Measurements from ENCODE around the gene TNNC1.

The TNNC1 gene

DNA sequence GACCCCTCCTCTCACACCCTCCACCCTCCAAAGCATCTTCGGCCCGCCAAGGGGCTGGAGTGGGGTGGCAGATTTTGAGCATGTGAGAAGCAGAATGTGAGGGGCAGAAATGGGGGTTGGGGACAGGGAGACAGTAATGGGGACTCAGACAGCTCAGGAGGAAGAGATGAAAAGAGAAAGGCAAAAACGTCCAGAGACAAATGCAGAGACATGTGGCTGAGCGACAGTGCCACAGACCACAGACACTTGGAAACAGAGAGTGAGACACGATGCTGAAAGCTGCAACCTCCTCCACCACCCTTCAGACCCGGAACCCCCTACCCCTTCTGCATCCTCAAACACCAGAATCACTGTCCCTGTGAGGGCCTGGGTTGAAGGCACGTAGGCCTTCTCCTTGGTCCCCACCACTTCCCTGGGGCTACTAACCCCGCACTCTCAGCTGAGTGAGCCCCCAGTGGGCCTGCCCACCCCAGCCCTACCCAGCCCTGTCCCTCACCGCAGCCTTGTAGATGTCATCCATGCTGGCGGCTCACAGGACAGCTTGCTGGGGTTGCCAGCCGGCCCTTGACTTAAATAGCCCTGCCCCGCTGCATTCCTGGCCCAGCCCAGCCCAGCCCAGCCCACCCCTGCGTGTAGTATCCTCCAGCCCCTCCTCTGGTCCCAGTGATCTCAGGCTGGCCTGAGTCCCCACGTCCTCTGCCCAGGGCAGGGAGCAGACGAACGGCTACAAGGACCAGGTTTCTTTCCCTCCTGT lies at the start of gene TNNC1:
TSS of gene TNNC1 (minus strand) at position 546 of the 754 bp plus-strand sequence. CDS start at position 520, 26 bp downstream.
- DNase-seq (ENCODE audit: low read depth in 2 of 2): no peak

DNA sequence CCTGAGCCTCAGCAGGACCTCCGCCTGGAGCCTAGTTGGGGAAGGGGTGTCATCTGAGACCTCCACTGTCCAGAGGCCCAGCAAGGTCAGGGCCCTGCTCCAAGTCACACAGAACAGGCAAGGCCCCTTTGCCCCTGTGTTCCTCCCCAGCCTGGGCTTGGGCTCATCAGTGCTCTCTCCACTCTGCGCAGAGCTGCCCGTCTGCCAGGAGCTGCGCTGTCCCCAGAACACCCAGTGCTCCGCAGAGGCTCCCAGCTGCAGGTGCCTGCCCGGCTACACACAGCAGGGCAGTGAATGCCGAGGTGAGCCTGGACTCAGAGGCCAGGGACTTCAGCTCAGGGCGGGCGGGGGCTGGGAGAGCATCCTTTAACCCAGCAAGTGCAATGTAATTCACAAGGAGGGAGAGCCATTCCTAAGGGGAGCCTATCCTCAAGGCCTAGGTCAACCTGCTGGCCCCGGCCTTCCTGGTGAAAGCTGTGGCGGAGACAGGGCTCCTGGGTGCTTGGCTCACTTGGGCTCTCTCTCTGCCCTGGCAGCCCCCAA lies 49.0 kb upstream of the TNNC1 start:
- no peak for DNase-seq (ENCODE audit: low read depth in 2 of 2)

DNA sequence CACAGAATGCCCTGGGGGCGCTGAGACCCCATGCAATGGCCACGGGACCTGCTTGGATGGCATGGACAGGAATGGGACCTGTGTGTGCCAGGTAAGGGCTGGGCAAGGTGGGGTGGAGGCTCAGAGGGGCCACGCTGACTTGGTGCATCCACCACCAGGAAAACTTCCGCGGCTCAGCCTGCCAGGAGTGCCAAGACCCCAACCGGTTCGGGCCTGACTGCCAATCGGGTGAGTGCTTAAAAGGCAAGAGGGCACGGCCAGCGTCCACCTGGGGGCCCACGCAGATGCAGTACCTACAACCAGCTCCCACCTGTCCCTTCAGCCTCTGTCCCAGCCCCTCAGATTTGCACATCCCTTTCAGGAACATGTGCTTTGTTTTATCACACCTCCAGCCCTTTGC lies 48.2 kb upstream of the TNNC1 start:
- no peak for DNase-seq (ENCODE audit: low read depth in 2 of 2)

DNA sequence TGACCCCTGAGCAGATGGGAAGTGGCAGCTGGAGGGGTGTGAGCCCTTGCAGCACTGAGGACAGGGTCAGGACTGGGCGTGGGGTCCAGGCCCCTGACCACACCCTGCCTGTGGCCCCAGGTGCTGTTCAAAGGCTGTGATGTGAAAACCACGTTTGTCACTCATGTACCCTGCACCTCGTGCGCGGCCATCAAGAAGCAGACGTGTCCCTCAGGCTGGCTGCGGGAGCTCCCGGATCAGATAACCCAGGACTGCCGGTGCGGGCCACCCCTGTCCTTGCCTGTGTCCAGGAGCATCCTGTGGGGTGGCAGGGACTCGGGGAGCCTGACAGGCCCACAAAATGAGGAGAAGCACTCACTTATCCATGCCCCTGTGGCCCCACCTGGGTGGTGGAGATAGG lies 47.2 kb upstream of the TNNC1 start:
- no peak for DNase-seq (ENCODE audit: low read depth in 2 of 2)

DNA sequence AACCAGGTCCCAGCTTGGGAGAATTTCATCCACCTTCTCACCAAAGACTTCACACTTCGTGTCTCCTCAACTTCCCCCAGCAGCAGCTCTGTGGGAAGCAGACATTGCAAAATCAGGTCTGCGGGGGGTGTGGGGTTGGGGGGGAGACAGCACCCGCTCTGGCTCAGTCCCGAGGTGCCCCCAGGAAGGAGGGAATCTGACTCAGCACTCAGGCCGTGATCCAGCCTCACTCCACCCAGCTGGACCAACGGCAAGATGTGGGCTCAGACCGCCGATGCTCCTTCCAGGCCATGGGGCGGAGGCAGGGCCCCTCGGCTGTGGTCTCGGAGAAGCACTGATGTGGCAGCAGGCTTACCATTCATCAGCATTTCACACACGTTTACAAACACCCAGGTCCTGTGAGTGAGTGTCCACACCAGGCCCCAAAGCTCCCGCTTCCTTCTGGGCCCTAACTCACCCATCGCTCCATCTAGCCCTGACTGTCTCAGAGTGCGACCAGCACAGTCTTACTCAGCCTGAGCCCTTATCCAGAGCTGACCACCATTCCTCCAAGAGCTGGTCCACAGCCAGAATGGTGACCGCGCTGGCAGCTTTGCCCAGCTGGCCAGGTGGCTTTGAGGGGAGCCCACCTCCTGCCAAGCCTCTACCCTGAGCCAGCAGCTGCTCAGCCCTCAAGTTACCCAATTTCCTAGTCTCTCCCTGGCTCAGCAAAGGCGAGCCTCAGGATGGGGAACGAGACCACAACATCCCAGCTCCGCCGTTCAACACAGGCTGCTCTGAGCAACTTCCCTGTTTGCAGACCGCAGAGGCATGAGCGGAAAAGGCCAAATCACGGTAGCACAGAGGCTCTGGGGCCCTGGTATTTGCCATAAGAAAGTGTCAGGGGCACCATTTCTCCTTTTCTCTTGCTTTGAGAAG lies 44.6 kb upstream of the TNNC1 start:
- DNase-seq (ENCODE audit: low read depth in 2 of 2): no peak

DNA sequence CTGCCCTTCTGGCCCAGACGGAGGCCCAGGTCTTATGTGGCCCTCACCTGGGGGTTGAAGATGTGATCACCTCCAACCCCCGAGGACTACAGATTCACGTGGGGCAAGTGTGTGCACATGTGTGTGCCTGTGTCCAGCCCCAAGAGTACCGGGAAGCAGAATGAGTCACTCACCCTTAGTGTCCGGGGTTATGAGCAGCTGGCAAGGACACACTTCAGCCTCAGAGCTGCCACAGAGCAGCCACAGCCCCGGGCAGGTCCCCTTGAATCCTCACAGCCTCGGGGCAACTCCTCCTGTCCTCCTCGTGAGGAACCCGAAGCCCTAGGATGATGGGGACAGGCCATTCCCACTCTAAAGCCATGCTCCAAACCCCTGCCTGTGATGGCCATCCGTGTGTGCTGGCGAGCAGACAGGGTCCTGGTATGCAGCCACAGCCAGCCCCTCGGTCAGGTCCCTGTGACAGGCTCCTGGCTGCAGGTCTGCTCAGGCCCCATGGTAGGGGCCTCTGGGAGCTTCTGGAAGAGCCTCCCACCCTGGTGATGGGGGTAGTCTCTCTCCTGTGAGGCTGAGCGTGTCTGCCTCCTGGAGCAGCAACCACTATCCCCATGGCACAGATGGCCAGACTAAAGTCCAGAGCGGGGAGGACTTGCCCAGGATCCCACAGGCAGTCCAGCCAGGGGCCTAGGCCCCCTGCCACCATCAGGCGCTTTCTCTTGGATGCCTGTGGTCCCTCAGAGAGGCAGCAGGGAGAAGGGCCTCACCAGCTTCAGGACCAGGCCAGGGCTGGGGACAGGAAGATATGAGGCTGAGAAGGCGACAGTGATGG lies 42.1 kb upstream of the TNNC1 start:
- no peak for DNase-seq (ENCODE audit: low read depth in 2 of 2)

DNA sequence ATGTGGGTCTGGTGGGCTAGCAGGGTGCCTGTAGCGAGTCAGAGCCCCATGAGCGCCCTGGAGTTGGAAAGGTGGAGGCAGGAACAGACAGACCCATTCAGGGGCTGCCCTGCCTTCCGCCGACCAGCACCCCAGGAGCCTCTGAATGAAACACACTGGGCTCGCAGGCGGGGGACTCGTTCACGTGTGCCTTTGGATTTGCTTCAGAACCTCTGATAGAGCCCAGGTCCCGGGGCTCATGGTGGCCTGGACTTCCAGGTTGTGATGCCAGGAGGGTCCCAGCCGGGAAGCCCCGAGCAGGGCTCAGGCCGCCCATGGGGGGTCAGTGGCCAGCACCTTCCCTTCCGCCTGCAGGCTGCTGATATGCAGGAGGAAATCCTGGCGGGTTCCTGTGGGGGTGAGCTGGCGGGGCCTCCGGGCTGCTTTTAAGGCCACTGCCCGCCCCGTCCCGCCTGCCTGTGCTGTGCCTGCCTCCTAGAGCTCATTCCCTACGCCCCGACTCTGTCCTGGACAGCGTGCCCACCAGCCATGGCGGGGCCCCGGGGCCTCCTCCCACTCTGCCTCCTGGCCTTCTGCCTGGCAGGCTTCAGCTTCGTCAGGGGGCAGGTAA lies 41.1 kb upstream of the TNNC1 start, which contains the start of gene STAB1:
TSS of gene STAB1 (plus strand) at position 453 of the 610 bp plus-strand sequence. CDS start at position 529, 76 bp downstream.
- no peak for DNase-seq (ENCODE audit: low read depth in 2 of 2)

DNA sequence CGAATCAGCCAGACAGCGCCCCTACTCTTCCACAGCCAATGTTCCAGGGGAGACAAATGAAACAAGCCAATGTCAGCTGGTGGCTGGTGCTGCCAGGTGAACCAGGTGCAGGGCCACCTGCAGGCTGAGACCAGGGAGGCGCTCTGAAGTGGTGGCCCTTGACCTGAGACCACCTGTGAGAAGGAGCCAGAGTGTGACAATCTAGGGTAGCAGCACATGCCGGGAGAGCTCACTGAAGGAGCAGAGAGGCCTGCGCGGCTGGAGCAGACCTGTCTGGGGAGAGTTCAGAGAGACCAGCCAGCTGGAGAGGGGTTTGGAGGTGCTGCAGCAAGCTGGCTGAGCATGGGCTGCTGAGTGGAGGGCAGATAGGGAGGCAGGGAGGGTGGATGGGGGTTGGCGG lies 40.6 kb upstream of the TNNC1 start:
- no peak for DNase-seq (ENCODE audit: low read depth in 2 of 2)

DNA sequence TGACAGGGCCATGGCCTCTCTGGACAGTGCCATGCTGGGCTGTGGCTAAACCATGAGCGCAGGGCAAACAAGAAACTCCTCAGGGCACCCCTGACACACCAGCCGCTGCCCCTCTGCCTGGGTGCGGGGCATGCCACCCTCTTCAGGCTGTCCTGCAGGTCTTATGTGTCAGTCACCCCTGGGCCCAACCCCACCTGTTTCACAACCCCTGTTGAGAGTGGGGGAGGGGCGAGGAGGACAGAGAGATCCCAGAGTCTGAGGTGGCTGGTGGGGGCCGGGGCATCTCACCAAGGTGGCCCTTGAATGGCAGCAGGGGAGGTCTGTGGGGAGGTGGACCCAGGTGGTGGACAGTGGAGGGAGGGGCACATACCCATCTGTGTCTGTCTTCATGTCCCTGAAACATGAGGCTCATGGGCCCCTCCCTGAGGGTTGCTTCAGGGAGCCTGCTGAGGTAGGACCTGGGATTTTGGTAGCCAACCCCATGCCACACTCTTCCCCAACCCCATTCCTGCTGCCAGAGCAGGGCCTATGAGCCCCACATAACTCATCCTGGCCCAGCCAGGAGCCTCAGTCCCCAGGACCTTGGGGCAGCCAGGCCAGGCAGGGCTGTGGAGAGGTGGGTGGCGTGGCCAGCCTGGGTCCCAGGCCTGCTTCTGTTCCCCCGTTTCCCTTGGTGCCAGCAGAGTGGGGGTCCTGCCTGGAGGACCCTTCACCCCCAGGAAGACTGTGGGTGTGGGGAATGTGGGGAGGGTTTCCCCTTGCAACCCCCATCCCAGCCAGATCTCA lies 39.6 kb upstream of the TNNC1 start:
- DNase-seq (ENCODE audit: low read depth in 2 of 2): no peak

DNA sequence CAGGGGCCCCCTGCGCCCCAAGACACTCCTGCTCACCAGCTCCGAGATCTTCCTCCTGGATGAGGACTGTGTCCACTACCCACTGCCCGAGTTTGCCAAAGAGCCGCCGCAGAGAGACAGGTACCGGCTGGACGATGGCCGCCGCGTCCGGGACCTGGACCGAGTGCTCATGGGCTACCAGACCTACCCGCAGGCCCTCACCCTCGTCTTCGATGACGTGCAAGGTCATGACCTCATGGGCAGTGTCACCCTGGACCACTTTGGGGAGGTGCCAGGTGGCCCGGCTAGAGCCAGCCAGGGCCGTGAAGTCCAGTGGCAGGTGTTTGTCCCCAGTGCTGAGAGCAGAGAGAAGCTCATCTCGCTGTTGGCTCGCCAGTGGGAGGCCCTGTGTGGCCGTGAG lies 38.2 kb upstream of the TNNC1 start:
- no peak for DNase-seq (ENCODE audit: low read depth in 2 of 2)

DNA sequence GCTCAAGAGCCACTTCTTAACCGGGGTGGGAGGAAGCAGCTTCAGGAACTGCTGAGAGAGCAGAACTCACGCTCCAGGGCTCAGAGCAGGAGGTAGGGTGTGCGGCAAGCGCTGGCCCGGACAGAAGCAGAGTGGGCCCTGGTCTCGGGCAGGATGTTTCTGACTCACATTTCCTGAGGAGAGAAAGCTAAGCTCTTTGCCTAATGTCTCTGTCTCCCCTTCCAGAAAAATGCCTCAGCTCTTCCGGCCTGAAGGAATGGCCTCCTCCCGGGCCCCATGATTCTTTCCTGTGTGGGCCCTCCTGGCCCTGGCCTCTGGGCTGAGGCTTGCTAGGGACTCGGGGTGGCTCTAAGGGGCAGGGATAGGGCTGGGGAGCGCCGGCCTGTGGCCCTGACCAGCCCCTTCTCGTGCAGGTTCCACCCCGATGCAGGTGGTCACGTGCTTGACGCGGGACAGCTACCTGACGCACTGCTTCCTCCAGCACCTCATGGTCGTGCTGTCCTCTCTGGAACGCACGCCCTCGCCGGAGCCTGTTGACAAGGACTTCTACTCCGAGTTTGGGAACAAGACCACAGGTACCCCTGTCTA lies 37.2 kb upstream of the TNNC1 start:
- no peak for DNase-seq (ENCODE audit: low read depth in 2 of 2)

DNA sequence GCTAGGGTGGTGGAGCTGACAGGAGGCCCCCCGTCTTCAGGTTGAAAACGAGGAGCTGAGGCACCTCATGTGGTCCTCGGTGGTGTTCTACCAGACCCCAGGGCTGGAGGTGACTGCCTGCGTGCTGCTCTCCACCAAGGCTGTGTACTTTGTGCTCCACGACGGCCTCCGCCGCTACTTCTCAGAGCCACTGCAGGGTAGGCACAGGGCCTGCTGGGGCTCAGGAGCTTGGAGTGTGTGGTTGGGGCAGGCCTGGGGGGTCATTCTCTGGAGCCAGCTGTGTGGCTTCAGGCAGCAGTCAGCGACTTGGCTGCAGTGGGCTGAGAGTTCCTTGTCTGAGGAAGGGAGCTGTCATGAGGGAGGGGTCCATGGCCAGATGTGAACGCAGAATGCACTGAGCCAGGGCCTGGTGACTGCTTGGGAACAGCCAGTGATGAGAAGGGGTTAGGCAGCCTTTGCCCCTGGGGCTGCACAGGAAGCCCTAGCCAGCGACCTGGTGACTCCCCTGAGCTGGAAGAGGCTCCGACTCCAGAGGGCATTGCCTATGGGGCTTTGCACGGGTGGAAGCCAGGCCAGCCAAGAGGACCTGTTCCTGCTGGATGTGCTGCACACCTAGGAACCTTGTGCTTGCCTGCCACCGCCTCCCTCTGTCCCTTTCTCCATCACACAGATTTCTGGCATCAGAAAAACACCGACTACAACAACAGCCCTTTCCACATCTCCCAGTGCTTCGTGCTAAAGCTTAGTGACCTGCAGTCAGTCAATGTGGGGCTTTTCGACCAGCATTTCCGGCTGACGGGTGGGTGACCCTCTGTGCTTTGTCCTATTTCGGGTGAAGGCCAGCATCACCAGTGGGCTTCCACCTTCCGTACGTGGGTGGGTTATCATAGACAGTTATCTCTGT lies 36.4 kb upstream of the TNNC1 start:
- DNase-seq (ENCODE audit: low read depth in 2 of 2): no peak

DNA sequence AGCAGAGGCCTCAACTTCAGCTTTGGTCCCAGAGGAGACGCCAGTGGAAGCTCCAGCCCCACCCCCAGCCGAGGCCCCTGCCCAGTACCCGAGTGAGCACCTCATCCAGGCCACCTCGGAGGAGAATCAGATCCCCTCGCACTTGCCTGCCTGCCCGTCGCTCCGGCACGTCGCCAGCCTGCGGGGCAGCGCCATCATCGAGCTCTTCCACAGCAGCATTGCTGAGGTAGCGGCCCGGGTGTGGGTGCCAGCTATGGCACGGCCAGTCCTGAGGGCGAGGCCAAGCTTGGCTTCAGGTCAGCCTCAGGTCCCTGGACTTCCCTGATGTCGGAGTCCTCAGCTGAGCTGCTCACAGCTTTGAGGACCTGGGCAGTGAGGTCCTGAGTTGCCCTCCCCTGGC lies 35.6 kb upstream of the TNNC1 start:
- no peak for DNase-seq (ENCODE audit: low read depth in 2 of 2)

DNA sequence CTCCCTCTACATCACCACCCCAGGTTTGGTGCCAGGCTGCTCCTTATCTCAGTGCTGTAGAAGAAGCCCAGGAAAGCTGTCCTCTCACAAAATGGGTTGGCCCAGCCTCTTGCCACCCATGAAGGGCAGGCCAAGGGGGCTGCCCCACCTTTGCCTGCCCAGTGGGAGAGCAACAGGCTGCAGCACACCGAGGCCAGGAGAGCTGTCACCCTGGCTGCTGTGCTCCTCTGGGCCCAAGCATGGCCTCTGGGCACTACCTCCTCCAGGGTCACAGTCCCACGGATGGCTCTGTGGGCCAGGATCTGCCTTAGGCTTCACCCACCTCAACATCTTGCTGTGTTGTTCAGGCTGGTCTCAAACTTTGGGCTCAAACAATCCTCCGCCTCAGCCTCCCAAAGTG lies 34.9 kb upstream of the TNNC1 start:
- DNase-seq (ENCODE audit: low read depth in 2 of 2): no peak

DNA sequence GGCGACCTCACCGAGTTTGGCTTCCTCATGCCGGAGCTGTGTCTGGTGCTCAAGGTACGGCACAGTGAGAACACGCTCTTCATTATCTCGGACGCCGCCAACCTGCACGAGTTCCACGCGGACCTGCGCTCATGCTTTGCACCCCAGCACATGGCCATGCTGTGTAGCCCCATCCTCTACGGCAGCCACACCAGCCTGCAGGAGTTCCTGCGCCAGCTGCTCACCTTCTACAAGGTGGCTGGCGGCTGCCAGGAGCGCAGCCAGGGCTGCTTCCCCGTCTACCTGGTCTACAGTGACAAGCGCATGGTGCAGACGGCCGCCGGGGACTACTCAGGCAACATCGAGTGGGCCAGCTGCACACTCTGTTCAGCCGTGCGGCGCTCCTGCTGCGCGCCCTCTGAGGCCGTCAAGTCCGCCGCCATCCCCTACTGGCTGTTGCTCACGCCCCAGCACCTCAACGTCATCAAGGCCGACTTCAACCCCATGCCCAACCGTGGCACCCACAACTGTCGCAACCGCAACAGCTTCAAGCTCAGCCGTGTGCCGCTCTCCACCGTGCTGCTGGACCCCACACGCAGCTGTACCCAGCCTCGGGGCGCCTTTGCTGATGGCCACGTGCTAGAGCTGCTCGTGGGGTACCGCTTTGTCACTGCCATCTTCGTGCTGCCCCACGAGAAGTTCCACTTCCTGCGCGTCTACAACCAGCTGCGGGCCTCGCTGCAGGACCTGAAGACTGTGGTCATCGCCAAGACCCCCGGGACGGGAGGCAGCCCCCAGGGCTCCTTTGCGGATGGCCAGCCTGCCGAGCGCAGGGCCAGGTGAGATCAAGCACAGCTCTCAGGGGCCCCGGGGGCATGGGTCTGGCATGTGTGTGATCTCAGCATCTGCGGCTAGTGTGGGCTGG lies 34.2 kb upstream of the TNNC1 start:
- DNase-seq (ENCODE audit: low read depth in 2 of 2): no peak

DNA sequence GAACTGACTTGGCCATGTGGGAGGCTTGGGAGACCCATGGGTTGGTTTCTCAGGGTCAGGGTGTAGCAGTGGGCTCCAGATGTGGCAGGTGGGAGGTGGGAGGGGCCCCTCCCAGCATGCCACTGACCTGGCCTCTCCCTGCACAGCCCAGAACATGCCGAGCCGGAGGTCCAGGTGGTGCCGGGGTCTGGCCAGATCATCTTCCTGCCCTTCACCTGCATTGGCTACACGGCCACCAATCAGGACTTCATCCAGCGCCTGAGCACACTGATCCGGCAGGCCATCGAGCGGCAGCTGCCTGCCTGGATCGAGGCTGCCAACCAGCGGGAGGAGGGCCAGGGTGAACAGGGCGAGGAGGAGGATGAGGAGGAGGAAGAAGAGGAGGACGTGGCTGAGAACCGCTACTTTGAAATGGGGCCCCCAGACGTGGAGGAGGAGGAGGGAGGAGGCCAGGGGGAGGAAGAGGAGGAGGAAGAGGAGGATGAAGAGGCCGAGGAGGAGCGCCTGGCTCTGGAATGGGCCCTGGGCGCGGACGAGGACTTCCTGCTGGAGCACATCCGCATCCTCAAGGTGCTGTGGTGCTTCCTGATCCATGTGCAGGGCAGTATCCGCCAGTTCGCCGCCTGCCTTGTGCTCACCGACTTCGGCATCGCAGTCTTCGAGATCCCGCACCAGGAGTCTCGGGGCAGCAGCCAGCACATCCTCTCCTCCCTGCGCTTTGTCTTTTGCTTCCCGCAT lies 33.4 kb upstream of the TNNC1 start:
- no peak for DNase-seq (ENCODE audit: low read depth in 2 of 2)

Data from stimulated activated CD8-positive, alpha-beta memory T cell treated with anti-CD3 and anti-CD28 coated beads, Interleukin-7, amount 100 ng/mL, for 1 hour (primary cell).